Lower leg skin (tissue), 3 donors: ENCODE results near the gene G6PC2.

Experiments used
- POLR2A ChIP-seq, 2 donors: fragments of 450-650 bp; IDR thresholded peaks; one replicate each; pipeline ENCODE4 v1.6.1; 2016 to 2017; ENCODE audit warnings: antibody characterized with exemption in 2 of 2, mild to moderate bottlenecking in 1 of 2, moderate library complexity in 1 of 2
- TF ChIP-seq, protein P1 (sequence below), 3 donors: fragments of 450-650 bp; IDR thresholded peaks; one replicate each; pipeline ENCODE4 v1.5.1; 2016; ENCODE audit warnings: antibody characterized with exemption in 3 of 3, mild to moderate bottlenecking in 3 of 3, moderate library complexity in 2 of 3

GRCh38 chr2:168954256-168954655, 53.2 kb downstream of the G6PC2 start:
- TF ChIP-seq, protein P1, sequence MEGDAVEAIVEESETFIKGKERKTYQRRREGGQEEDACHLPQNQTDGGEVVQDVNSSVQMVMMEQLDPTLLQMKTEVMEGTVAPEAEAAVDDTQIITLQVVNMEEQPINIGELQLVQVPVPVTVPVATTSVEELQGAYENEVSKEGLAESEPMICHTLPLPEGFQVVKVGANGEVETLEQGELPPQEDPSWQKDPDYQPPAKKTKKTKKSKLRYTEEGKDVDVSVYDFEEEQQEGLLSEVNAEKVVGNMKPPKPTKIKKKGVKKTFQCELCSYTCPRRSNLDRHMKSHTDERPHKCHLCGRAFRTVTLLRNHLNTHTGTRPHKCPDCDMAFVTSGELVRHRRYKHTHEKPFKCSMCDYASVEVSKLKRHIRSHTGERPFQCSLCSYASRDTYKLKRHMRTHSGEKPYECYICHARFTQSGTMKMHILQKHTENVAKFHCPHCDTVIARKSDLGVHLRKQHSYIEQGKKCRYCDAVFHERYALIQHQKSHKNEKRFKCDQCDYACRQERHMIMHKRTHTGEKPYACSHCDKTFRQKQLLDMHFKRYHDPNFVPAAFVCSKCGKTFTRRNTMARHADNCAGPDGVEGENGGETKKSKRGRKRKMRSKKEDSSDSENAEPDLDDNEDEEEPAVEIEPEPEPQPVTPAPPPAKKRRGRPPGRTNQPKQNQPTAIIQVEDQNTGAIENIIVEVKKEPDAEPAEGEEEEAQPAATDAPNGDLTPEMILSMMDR (IDR thresholded peaks at IDR 0.05): no peak
- no peak for TF ChIP-seq POLR2A (IDR thresholded peaks at IDR 0.05)
